ENCODE results near the gene LDB3. TPM values are rescaled to one million over a fixed set of nuclear protein-coding genes. Genes with fewer than 3 reads are reported as not detected.

The LDB3 gene
- total RNA-seq, 1 donor from 2014 or later: 4.7 TPM

- Histone ChIP-seq H3K4me1 (peaks cover 6% of the 10 kb centered on the region), H3K27me3 (no peaks in the 10 kb centered on the region), H3K9me3 (no peaks in the 10 kb centered on the region), H3K27ac (no peak overlapping the region), H3K4me3 (no peak overlapping the region), H3K36me3 (no peaks in the 10 kb centered on the region)
- intact Hi-C loops (cut with DNase I): no loop called here
- no peak for TF ChIP-seq POLR2A (IDR thresholded peaks at IDR 0.05)
- TF ChIP-seq CTCF (IDR thresholded peaks at IDR 0.05): no peak
- no peak for TF ChIP-seq POLR2AphosphoS5 (IDR thresholded peaks at IDR 0.05; ENCODE audit: insufficient read depth in 1 of 2, low read depth in 1 of 2)
- no peak for DNase-seq (ENCODE audit: extremely low spot score in 2 of 2)
Measured at GRCh38 chr10:86692664-86693063, 24.4 kb downstream of the LDB3 start.

GRCh38 chr10:86693275-86693674 is 25.0 kb downstream of the LDB3 start:
- H3K36me3 ChIP-seq: no peaks in the 10 kb centered on the region
- H3K4me1 ChIP-seq: peaks cover under 1% of the 10 kb centered on the region
- no peak overlapping the region for H3K4me3 ChIP-seq
- intact Hi-C loops (cut with DNase I): no loop called here
- TF ChIP-seq POLR2AphosphoS5 (IDR thresholded peaks at IDR 0.05; ENCODE audit: insufficient read depth in 1 of 2, low read depth in 1 of 2) (no peak), CTCF (IDR thresholded peaks at IDR 0.05) (no peak), POLR2A (IDR thresholded peaks at IDR 0.05) (no peak)
- peak overlapping the region; percentile 16 for H3K27ac ChIP-seq
- no peaks in the 10 kb centered on the region for H3K9me3 ChIP-seq
- DNase-seq (ENCODE audit: extremely low spot score in 2 of 2): no peak
- H3K27me3 ChIP-seq: no peaks in the 10 kb centered on the region

GRCh38 chr10:86693721-86694369 is 25.5 kb downstream of the LDB3 start:
- H3K27me3 ChIP-seq: no peaks in the 10 kb centered on the region
- no peak for TF ChIP-seq POLR2AphosphoS5 (IDR thresholded peaks at IDR 0.05; ENCODE audit: insufficient read depth in 1 of 2, low read depth in 1 of 2)
- TF ChIP-seq CTCF (IDR thresholded peaks at IDR 0.05): peak in 2 of 3 experiments; percentile 29 to 42
- TF ChIP-seq POLR2A (IDR thresholded peaks at IDR 0.05): no peak
- peak overlapping the region; percentile 16 for H3K27ac ChIP-seq
- no peak for DNase-seq (ENCODE audit: extremely low spot score in 2 of 2)
- intact Hi-C loops (cut with DNase I): no loop called here
- no peaks in the 10 kb centered on the region for H3K36me3 ChIP-seq
- no peaks in the 10 kb centered on the region for H3K4me1 ChIP-seq
- H3K4me3 ChIP-seq: no peak overlapping the region
- H3K9me3 ChIP-seq: no peaks in the 10 kb centered on the region

- DNase-seq (ENCODE audit: extremely low spot score in 2 of 2): no peak
- intact Hi-C loops (cut with DNase I): no loop called here
- no peak overlapping the region for H3K27ac ChIP-seq
- TF ChIP-seq CTCF (IDR thresholded peaks at IDR 0.05) (no peak), POLR2AphosphoS5 (IDR thresholded peaks at IDR 0.05; ENCODE audit: insufficient read depth in 1 of 2, low read depth in 1 of 2) (no peak), POLR2A (IDR thresholded peaks at IDR 0.05) (no peak)
- H3K27me3 ChIP-seq: no peaks in the 10 kb centered on the region
- no peaks in the 10 kb centered on the region for H3K9me3 ChIP-seq
- no peaks in the 10 kb centered on the region for H3K4me1 ChIP-seq
- no peak overlapping the region for H3K4me3 ChIP-seq
- H3K36me3 ChIP-seq: no peaks in the 10 kb centered on the region
Measured at GRCh38 chr10:86698207-86698940, 30.1 kb downstream of the LDB3 start.

- H3K27ac ChIP-seq: no peak overlapping the region
- intact Hi-C loops (cut with DNase I): no loop called here
- H3K4me3 ChIP-seq: no peak overlapping the region
- TF ChIP-seq POLR2AphosphoS5 (IDR thresholded peaks at IDR 0.05; ENCODE audit: insufficient read depth in 1 of 2, low read depth in 1 of 2) (no peak), CTCF (IDR thresholded peaks at IDR 0.05) (no peak), POLR2A (IDR thresholded peaks at IDR 0.05) (no peak)
- no peak for DNase-seq (ENCODE audit: extremely low spot score in 2 of 2)
- H3K4me1 ChIP-seq: no peaks in the 10 kb centered on the region
- H3K9me3 ChIP-seq: no peaks in the 10 kb centered on the region
- no peaks in the 10 kb centered on the region for H3K36me3 ChIP-seq
- H3K27me3 ChIP-seq: no peaks in the 10 kb centered on the region
Measured at GRCh38 chr10:86699125-86699524, 30.8 kb downstream of the LDB3 start.
